GM06990 (cell line): Measurements from ENCODE around the gene JARID2.

ENCODE experiments used
- DNase-seq: peaks from one replicate; pipeline ENCODE4 v3.0.0-alpha.2; 2011; ENCODE audit not compliant: insufficient read length; ENCODE audit errors: extremely low read depth
- H3K27me3 ChIP-seq: replicated peaks from 2 replicates; pipeline ENCODE4 v1.6.0; 2011; ENCODE audit warnings: low read length; ENCODE audit not compliant: control insufficient read depth, insufficient read depth
- H3K36me3 ChIP-seq: 2 replicates; pipeline ENCODE4 v1.5.1; 2011; ENCODE audit warnings: low read length; ENCODE audit not compliant: control insufficient read depth, insufficient read depth
- H3K4me3 ChIP-seq: replicated peaks from 2 replicates; pipeline ENCODE4 v1.5.1; 2011; ENCODE audit warnings: low read depth, mild to moderate bottlenecking, control low read depth, low read length
- CTCF ChIP-seq: IDR thresholded peaks from 2 replicates; pipeline ENCODE4 v1.5.1; 2011; ENCODE audit warnings: low read length, control low read depth, mild to moderate bottlenecking, inconsistent platforms; ENCODE audit not compliant: insufficient read depth, poor library complexity, severe bottlenecking

The JARID2 gene

GRCh38 chr6:15265787-15266186 lies 19.9 kb downstream of the JARID2 start:
- Histone ChIP-seq H3K4me3 (no peak overlapping the region), H3K27me3 (no peaks in the 10 kb centered on the region), H3K36me3 (no peaks in the 10 kb centered on the region)
- no peak for DNase-seq
- TF ChIP-seq CTCF = no peak

DNA sequence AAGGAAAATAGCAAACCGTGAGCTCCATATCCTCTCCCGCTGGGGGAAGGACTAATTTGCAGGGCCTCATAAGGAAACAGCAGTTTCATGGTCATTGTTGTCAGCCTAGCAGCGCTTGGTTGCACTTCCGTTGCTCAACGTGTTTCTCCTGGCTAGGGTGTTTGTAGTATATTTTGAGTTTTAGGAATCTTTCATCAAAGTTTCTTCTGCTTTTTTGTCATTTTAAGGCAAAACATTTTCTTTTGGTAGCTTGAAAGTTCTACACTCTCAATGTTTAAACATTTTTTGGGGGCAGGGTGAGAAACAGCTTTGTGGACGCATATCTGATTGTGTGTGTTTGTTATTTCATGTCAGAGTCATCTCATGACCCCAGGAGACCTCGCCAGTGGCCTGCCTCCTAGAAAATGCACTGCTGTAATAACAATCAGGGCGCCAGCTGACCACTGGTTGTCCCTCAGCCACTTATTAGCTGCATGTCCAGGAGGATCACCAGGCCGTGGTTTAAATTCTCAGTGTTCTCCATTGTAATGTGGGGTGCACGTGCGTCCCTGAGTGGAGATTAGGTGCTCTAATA lies 20.6 kb downstream of the JARID2 start:
- H3K27me3 ChIP-seq = no peaks in the 10 kb centered on the region
- no peak overlapping the region for H3K4me3 ChIP-seq
- DNase-seq = no peak
- H3K36me3 ChIP-seq = no peaks in the 10 kb centered on the region
- TF ChIP-seq CTCF = no peak

DNA sequence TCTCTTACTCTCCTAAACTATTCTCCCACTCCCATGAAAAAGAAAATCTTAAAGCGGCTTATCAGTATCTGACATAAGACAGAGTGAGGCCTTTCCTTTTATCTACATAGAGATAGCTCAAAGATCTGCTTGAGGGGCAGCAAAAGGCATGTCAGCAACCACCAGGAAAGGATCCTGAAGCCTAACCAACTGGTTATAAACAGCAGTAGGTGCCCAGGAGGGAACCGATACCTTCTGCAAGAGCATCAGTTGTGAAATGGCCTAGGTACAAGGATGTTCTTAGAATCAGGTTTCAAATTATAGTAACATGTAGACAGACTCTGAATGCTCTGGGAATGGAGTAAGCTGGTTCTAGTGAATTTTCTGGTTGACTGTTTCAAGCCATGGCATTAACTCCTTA lies 21.4 kb downstream of the JARID2 start:
- no peak for TF ChIP-seq CTCF
- Histone ChIP-seq H3K27me3 (no peaks in the 10 kb centered on the region), H3K4me3 (no peak overlapping the region), H3K36me3 (no peaks in the 10 kb centered on the region)
- DNase-seq = no peak

DNA sequence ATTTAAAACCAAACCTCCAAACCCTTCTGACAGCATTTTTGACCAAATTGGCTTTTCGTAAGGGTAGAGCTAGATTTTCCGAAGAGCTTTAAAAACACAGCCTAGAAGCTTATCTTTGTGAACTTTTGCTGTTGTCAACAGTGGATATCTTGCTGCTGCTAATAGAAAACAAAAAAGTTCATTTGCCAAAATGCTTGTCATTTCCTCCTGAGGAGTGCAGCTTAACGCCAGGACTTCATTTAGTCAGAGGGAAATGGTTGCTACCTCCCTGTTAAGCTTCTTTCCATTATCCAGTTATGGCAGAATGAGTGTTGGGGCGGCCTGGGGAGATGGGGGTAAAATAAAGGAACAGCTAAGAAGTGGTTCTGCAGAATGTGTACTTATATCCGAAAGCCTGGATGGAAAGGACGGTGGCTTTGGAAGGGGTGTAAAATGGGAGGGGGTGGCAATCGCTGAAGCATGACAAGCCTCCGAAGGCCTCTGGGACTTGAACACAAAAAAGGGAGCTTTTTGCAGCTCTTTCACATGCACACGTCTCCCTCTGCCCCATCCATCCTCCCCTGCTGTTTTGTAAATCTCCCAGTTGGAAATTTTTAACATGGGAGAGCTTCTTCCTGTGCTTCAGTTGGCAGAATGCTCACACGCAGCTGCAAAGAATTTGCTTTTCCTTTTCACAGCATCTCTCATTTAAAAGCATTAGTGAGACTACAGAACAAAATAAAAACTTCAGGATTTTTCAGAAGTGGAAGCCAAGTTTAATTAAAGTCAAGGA lies 22.5 kb downstream of the JARID2 start:
- H3K27me3 ChIP-seq = no peaks in the 10 kb centered on the region
- H3K4me3 ChIP-seq = no peak overlapping the region
- H3K36me3 ChIP-seq = no peaks in the 10 kb centered on the region
- DNase-seq = no peak
- no peak for TF ChIP-seq CTCF

GRCh38 chr6:15269011-15269410 lies 23.1 kb downstream of the JARID2 start:
- Histone ChIP-seq H3K27me3 (no peaks in the 10 kb centered on the region), H3K36me3 (no peaks in the 10 kb centered on the region), H3K4me3 (no peak overlapping the region)
- DNase-seq = no peak
- TF ChIP-seq CTCF = no peak
